ENCODE data around the gene SFMBT2. TPM values are rescaled to one million over a fixed set of nuclear protein-coding genes. Genes with fewer than 3 reads are reported as not detected.

SFMBT2 gene
- total RNA-seq, 6 experiments from 2014 or later: 1.4 to 3.4 (median 1.8) TPM

DNA sequence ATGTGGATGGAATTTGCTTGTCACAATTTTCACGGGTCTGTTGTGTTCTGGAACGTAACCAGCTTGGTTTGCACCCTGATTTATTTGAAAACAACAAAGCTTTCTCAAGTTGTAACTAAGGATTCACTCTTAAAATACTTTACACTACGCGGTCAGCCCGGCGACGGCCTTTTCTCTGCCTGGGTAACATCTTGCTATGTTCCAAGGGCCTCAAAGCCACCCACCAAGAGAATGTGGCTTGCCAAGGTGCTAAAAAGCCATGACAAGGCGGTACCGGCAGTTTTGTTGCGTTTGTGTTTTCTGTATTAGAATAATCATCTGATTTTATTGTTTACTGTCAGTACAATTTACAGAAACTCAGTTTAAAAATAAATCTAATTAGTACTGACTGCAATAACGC is 220.9 kb downstream of the SFMBT2 start:
- ATAC-seq (no peak), DNase-seq (no peak)
- peaks cover 0 to 11% (median 0%) of the 10 kb centered on the region in 4 donors for H3K4me1 ChIP-seq
- no peaks in the 10 kb centered on the region for H3K27me3 ChIP-seq
- no peaks in the 10 kb centered on the region for H3K9me3 ChIP-seq
- H3K27ac ChIP-seq: no peak overlapping the region
- no peaks in the 10 kb centered on the region for H3K36me3 ChIP-seq
- no peak overlapping the region for H3K4me3 ChIP-seq
- WGBS (ENCODE audit: insufficient coverage, low coverage, low lambda C conversion rate, missing lambda C conversion rate): 68% methylated on average over 6 of the region's 11 CpGs
- intact Hi-C loops (cut with DNase I): no loop called here
- TF ChIP-seq, protein P1, sequence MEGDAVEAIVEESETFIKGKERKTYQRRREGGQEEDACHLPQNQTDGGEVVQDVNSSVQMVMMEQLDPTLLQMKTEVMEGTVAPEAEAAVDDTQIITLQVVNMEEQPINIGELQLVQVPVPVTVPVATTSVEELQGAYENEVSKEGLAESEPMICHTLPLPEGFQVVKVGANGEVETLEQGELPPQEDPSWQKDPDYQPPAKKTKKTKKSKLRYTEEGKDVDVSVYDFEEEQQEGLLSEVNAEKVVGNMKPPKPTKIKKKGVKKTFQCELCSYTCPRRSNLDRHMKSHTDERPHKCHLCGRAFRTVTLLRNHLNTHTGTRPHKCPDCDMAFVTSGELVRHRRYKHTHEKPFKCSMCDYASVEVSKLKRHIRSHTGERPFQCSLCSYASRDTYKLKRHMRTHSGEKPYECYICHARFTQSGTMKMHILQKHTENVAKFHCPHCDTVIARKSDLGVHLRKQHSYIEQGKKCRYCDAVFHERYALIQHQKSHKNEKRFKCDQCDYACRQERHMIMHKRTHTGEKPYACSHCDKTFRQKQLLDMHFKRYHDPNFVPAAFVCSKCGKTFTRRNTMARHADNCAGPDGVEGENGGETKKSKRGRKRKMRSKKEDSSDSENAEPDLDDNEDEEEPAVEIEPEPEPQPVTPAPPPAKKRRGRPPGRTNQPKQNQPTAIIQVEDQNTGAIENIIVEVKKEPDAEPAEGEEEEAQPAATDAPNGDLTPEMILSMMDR (IDR thresholded peaks at IDR 0.05): no peak
- no peak for TF ChIP-seq POLR2A (IDR thresholded peaks at IDR 0.05)

DNA sequence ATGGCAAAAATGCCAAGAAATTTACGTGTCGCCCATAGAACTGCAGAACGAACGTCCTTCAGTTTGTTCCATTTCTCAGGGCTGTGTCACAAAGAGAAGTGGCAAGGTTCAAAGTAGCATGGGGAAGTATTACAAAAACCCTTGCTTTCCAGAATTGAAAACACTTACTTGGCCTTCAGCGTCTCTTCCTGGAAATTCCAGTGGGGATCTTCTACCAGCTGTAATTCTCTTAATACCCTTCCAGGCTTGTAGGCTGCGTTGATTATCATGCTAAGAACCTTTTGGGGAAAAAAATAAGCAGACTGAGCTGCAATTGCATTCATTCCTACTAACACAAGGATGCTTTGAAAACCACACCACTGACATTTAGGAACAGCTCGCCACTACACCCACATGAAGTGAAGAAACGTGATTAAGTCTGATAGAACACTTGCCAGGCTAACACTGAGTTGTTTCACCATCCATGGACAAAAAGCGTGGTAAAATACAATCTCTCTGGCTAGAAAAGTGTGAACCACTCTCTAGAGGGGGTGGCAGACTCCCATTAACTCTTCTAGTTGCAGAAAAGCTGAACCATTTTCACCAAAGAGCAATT is 222.3 kb downstream of the SFMBT2 start:
- H3K4me3 ChIP-seq: no peak overlapping the region
- H3K27me3 ChIP-seq: no peaks in the 10 kb centered on the region
- TF ChIP-seq POLR2A (IDR thresholded peaks at IDR 0.05): no peak
- TF ChIP-seq, protein P1 (IDR thresholded peaks at IDR 0.05): no peak
- peaks cover 0 to 13% (median 0%) of the 10 kb centered on the region in 4 donors for H3K4me1 ChIP-seq
- H3K27ac ChIP-seq: no peak overlapping the region
- intact Hi-C loops (cut with DNase I): no loop called here
- DNase-seq: no peak
- H3K36me3 ChIP-seq: no peaks in the 10 kb centered on the region
- 42% methylated on average over 9 of the region's 9 CpGs for WGBS (ENCODE audit: insufficient coverage, low coverage, low lambda C conversion rate, missing lambda C conversion rate)
- ATAC-seq: no peak
- H3K9me3 ChIP-seq: no peaks in the 10 kb centered on the region

DNA sequence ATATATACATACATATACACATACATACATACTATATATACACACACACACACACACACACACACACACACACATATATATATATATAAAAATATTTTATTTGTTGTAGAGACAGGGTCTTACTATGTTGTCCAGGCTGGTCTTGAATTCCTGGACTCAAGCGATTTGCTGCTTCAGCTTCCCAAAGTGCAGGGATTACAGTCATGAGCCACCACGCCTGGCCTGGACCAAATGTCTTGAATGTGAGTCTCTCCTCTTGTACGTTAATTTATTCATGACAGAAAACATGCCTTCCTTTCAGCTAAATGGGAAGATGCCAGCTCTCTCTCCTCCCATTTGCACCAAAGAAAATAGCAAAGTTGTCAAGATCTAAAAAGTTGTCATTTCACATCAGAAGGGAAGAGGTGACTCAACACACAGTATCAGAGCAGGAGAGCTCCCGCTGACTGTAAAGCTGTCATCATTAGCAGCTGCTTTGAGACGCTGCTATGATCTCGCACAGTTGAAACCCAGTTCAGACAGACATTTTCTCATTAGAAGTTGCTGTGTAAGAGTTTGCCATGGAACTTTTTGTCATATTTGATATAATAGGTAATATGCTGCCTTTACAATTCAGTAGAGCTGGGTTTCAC is 224.3 kb downstream of the SFMBT2 start:
- WGBS (ENCODE audit: insufficient coverage, low coverage, low lambda C conversion rate, missing lambda C conversion rate): 53% methylated on average over 6 of the region's 6 CpGs
- peak in 1 of 4 donors; percentile 35 for ATAC-seq

DNA sequence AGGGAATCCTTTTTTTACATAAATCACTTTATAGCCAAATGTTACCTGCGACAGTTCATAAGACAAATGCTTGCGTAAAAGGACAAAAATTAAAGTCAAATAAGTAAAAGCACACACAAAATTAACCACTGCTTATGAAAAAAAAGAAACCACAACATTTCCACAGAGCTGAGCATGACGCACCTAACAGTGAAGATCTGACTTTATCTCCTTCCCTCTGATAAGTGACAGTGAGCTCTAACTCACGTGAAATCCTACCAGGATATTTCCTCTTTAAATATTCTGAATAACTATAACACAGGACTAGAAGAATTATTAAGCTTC is 225.5 kb downstream of the SFMBT2 start:
- WGBS (ENCODE audit: insufficient coverage, low coverage, low lambda C conversion rate, missing lambda C conversion rate): 22% methylated on average over 4 of the region's 4 CpGs
- ATAC-seq (peak in 3 of 4 donors; percentile 37 to 50 (median 40)), DNase-seq (no peak)
- Histone ChIP-seq H3K4me3 (no peak overlapping the region), H3K9me3 (no peaks in the 10 kb centered on the region), H3K27ac (peak overlapping the region in 1 of 3 donors; percentile 50), H3K4me1 (peaks cover 0 to 13% (median 0%) of the 10 kb centered on the region in 4 donors), H3K27me3 (no peaks in the 10 kb centered on the region), H3K36me3 (no peaks in the 10 kb centered on the region)
- TF ChIP-seq POLR2A (IDR thresholded peaks at IDR 0.05): no peak
- TF ChIP-seq, protein P1 (IDR thresholded peaks at IDR 0.05): no peak
- intact Hi-C loops (cut with DNase I): no loop called here

More for the DNA sequence above, 224.3 kb downstream of the SFMBT2 start:
- no peaks in the 10 kb centered on the region for H3K36me3 ChIP-seq
- H3K27ac ChIP-seq: no peak overlapping the region
- no peaks in the 10 kb centered on the region for H3K9me3 ChIP-seq
- H3K27me3 ChIP-seq: no peaks in the 10 kb centered on the region
- peak in 1 of 3 donors; percentile 28 for DNase-seq
- TF ChIP-seq POLR2A (IDR thresholded peaks at IDR 0.05): no peak
- TF ChIP-seq, protein P1 (IDR thresholded peaks at IDR 0.05): no peak
- H3K4me3 ChIP-seq: no peak overlapping the region
- H3K4me1 ChIP-seq: peaks cover 0 to 13% (median 0%) of the 10 kb centered on the region in 4 donors
- intact Hi-C loops (cut with DNase I): no loop called here

All from right lobe of liver (tissue), 6 donors.